Peyer's patch (tissue), 4 donors: ENCODE results near the gene RAD51B. TPM values are rescaled to one million over a fixed set of nuclear protein-coding genes. Genes with fewer than 3 reads are reported as not detected.
A peak's percentile ranks its signal among the peaks of the same experiment; 100 is the strongest.
"Not testable (repeated sequence)": the region's sequence is repeated elsewhere in the genome, so short reads cannot be mapped to it uniquely, and the experiment has no call there.

Experiments used
- DNase-seq, 3 donors: peaks; one replicate each; pipeline ENCODE4 v3.0.0-alpha.2; 2017 to 2019
- H3K27ac ChIP-seq, 4 donors: fragments of 200-600 bp; sonication (generic); one replicate each; pipeline ENCODE4 v1.5.1; 2016 to 2019
- H3K27me3 ChIP-seq, 2 donors: fragments of 200-600 bp; sonication (generic); one replicate each; pipeline ENCODE4 v1.5.1; 2019
- H3K36me3 ChIP-seq, 3 donors: fragments of 200-600 bp; sonication (generic); one replicate each; pipeline ENCODE4 v1.5.1; 2016 to 2019
- H3K4me1 ChIP-seq, 4 donors: fragments of 200-600 bp; sonication (generic); one replicate each; pipeline ENCODE4 v1.5.1; 2016 to 2019
- H3K4me3 ChIP-seq, 4 donors: fragments of 200-600 bp; sonication (generic); 1 replicate in 3 of 4; 2 replicates in 1 of 4; pipeline ENCODE4 v1.5.1; 2016 to 2019; ENCODE audit warnings: mild to moderate bottlenecking in 1 of 4
- H3K9me3 ChIP-seq, 4 donors: fragments of 200-600 bp; sonication (generic); one replicate each; pipeline ENCODE4 v1.5.1; 2016 to 2019; ENCODE audit warnings: mild to moderate bottlenecking in 1 of 4
- CTCF ChIP-seq, 6 experiments: fragments of 450-650 bp in 4 of 6; fragments of 200-600 bp in 2 of 6; sonication (generic) in 1 of 6; IDR thresholded peaks; one replicate each; pipeline ENCODE4 v1.5.1; 2017 to 2019; ENCODE audit warnings: antibody characterized with exemption in 6 of 6, mild to moderate bottlenecking in 3 of 6, moderate library complexity in 1 of 6
- POLR2A ChIP-seq, 2 donors: fragments of 450-650 bp; IDR thresholded peaks; one replicate each; pipeline ENCODE4 v1.5.1; 2017; ENCODE audit warnings: antibody characterized with exemption in 2 of 2, mild to moderate bottlenecking in 2 of 2, moderate library complexity in 2 of 2
- total RNA-seq, 4 donors: library from RNA; depleted of rRNA; stranded (reverse); fragments of >200 nt; gene quantifications; one replicate each; pipeline ENCODE4 v1.1.0, GENCODE V29; 2016

RAD51B gene
- total RNA-seq, 4 donors from 2014 or later: 12.6 to 103 (median 33.1) TPM

GRCh38 chr14:68658943-68659931, 839.7 kb downstream of the RAD51B start:
- no peaks in the 10 kb centered on the region for H3K36me3 ChIP-seq
- no peaks in the 10 kb centered on the region for H3K9me3 ChIP-seq
- TF ChIP-seq CTCF (IDR thresholded peaks at IDR 0.05): no peak
- peaks cover 0 to 20% (median 0%) of the 10 kb centered on the region in 4 donors for H3K4me1 ChIP-seq
- H3K27ac ChIP-seq: peak overlapping the region in 3 of 4 donors; percentile 32 to 75 (median 46)
- H3K27me3 ChIP-seq: no peaks in the 10 kb centered on the region
- DNase-seq: no peak
- no peak overlapping the region for H3K4me3 ChIP-seq

DNA sequence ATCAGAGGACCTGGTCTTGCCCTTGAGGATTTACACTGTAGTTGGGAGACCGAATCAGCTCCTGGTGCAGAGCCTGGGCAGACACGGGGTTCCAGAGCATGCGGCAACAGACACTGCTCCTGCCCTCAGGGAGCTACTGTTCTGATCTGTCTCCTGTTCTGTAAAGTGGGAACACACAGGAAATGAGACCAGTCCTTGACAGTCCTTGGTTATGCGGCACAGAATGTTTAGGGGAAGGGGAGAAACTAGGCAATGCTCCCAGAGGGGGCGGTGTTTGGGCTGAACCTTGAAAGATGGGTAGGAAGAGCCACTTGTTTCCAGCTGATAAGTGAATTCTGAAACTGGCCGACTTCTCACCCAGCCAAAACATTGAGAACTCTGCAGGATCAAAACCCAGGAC, 840.9 kb downstream of the RAD51B start:
- no peaks in the 10 kb centered on the region for H3K27me3 ChIP-seq
- no peak overlapping the region for H3K4me3 ChIP-seq
- H3K4me1 ChIP-seq: peaks cover 0 to 16% (median 0%) of the 10 kb centered on the region in 4 donors
- H3K36me3 ChIP-seq: no peaks in the 10 kb centered on the region
- no peak for DNase-seq
- H3K9me3 ChIP-seq: no peaks in the 10 kb centered on the region
- TF ChIP-seq CTCF (IDR thresholded peaks at IDR 0.05) (no peak), POLR2A (IDR thresholded peaks at IDR 0.05) (no peak)
- H3K27ac ChIP-seq: no peak overlapping the region

- H3K27me3 ChIP-seq: no peaks in the 10 kb centered on the region
- no peak for TF ChIP-seq CTCF (IDR thresholded peaks at IDR 0.05)
- no peak for TF ChIP-seq POLR2A (IDR thresholded peaks at IDR 0.05)
- no peak overlapping the region for H3K4me3 ChIP-seq
- no peak for DNase-seq
- no peaks in the 10 kb centered on the region for H3K9me3 ChIP-seq
- H3K4me1 ChIP-seq: peaks cover 0 to 21% (median 0%) of the 10 kb centered on the region in 4 donors
- H3K27ac ChIP-seq: no peak overlapping the region
- H3K36me3 ChIP-seq: no peaks in the 10 kb centered on the region
Observed at GRCh38 chr14:68661226-68662225, 841.9 kb downstream of the RAD51B start.

DNA sequence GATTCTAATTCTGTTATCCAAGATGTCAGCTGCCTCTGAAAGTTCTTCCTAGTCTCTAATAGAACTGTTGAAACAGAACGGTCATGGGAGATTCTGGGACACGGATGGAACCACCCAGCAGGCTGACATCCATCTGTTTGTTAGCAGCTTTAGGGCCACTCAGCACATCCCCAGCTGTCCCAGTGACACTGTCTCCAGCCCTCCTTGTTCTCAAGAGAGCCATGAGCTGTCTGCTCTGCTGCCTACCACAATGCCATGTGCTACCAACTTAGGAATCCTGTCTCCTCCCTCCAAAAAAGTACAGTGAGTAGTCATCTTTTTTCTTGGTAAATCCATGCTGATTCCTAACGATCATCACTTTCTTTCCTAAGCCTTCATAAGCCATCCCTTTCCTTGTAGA, 842.8 kb downstream of the RAD51B start:
- Histone ChIP-seq H3K9me3 (no peaks in the 10 kb centered on the region), H3K4me3 (no peak overlapping the region), H3K4me1 (peaks cover 0 to 21% (median 0%) of the 10 kb centered on the region in 4 donors), H3K27me3 (no peaks in the 10 kb centered on the region), H3K27ac (peak overlapping the region in 2 of 4 donors; percentile 56 to 65), H3K36me3 (no peaks in the 10 kb centered on the region)
- no peak for TF ChIP-seq CTCF (IDR thresholded peaks at IDR 0.05)
- no peak for TF ChIP-seq POLR2A (IDR thresholded peaks at IDR 0.05)
- no peak for DNase-seq

GRCh38 chr14:68662826-68663225, 843.2 kb downstream of the RAD51B start:
- Histone ChIP-seq H3K27ac (peak overlapping the region; percentile 56 to 66 (median 64)), H3K4me1 (peaks cover 0 to 23% (median 0%) of the 10 kb centered on the region in 4 donors)
- not testable (repeated sequence) for DNase-seq, H3K27me3 ChIP-seq, H3K9me3 ChIP-seq, H3K4me3 ChIP-seq, H3K36me3 ChIP-seq
